ENCODE data around the gene TMEM178B. TPM values are rescaled to one million over a fixed set of nuclear protein-coding genes. Genes with fewer than 3 reads are reported as not detected.

The TMEM178B gene
- total and polyA plus RNA-seq, 2 of the 13 experiments (the other 11 are each of a cell fraction or from before 2014, with no cell fraction given), result 0.01 to 0.02 TPM

GRCh38 chr7:141344153-141344935 is 270.5 kb downstream of the TMEM178B start (continued):
- TF ChIP-seq SUZ12 (IDR thresholded peaks at IDR 0.05; ENCODE audit: low read depth, low read length), result no peak
- no peak for TF ChIP-seq SNAI1 (CRISPR knock-in tag; IDR thresholded peaks at IDR 0.05; ENCODE audit: borderline replicate concordance)
- TF ChIP-seq MLX (CRISPR knock-in tag; IDR thresholded peaks at IDR 0.05), result no peak
- TF ChIP-seq ZNF12 (CRISPR knock-in tag; IDR thresholded peaks at IDR 0.05), result no peak
- no peak for TF ChIP-seq ZC3H4 (CRISPR knock-in tag; IDR thresholded peaks at IDR 0.05; ENCODE audit: borderline replicate concordance)
- TF ChIP-seq PRDM10 (CRISPR knock-in tag; IDR thresholded peaks at IDR 0.05; ENCODE audit: low read depth), result no peak
- TF ChIP-seq ZNF564 (CRISPR knock-in tag; IDR thresholded peaks at IDR 0.05), result no peak

- no peak overlapping the region for H2AFZ ChIP-seq (ENCODE audit: low read length)
- H3K36me3 ChIP-seq (replicated peaks in 1 of 2; ENCODE audit: control insufficient read depth in 1 of 2, insufficient read depth in 2 of 2, low read length in 2 of 2), result no peaks in the 10 kb centered on the region
- H3K4me3 ChIP-seq (replicated peaks in 1 of 3; ENCODE audit: insufficient read depth in 1 of 3, low read depth in 2 of 3, low read length in 3 of 3), result no peak overlapping the region
- DNase-seq (ENCODE audit: low spot score), result no peak
- FAIRE-seq, result no peak
- no peak for ATAC-seq
- TF ChIP-seq TBP (CRISPR knock-in tag; IDR thresholded peaks at IDR 0.05), result no peak
- no peak for TF ChIP-seq U2AF1 (optimal IDR thresholded peaks at IDR 0.05; ENCODE audit: low read depth, low read length)
- TF ChIP-seq ZBTB7A (CRISPR knock-in tag; IDR thresholded peaks at IDR 0.05), result no peak
- no peak for TF ChIP-seq HNRNPLL (IDR thresholded peaks at IDR 0.05; ENCODE audit: low read depth, low read length, poor library complexity, severe bottlenecking)
- no peak for TF ChIP-seq USF2 (IDR thresholded peaks at IDR 0.05; ENCODE audit: low read depth, low read length)
- TF ChIP-seq USF2 (CRISPR knock-in tag; IDR thresholded peaks at IDR 0.05; ENCODE audit: borderline replicate concordance), result no peak
- ChIA-PET POLR2A (no interaction called here), CTCF (ENCODE audit: low intra/inter-chr PET ratio, low total read pairs) (no interaction called here)
- BruUV-seq (replicated peaks), result no TSS peak
- H3K79me2 ChIP-seq (ENCODE audit: insufficient read depth, low read length), result no peaks in the 10 kb centered on the region
- no peak overlapping the region for H3K4me2 ChIP-seq (ENCODE audit: low read depth, low read length)
- no peak overlapping the region for H3K9ac ChIP-seq (ENCODE audit: insufficient read depth, low read depth, low read length)
- intact Hi-C loops (cut with micrococcal nuclease; ENCODE audit: unreplicated experiment) (no loop called here), in situ Hi-C loops (cut with HindIII; ENCODE audit: extremely low pct_ligation_motif_present, low pct_unique_long_range_greater_than_20kb) (no loop called here)
- H4K20me1 ChIP-seq (ENCODE audit: insufficient read depth, low read length), result no peaks in the 10 kb centered on the region
- peaks cover 0 to 27% of the 10 kb centered on the region in 2 experiments; a peak in 3 of 5 replicates for H3K27me3 ChIP-seq (ENCODE audit: control insufficient read depth in 1 of 2, insufficient read depth in 2 of 2, low read length in 2 of 2)
- no peak overlapping the region for H3K27ac ChIP-seq (ENCODE audit: extremely low read length, insufficient read depth, low read length)
- 10% methylated on average over 7 of the region's 7 CpGs for WGBS (ENCODE audit: low lambda C conversion rate)
- no peaks in the 10 kb centered on the region for H3K4me1 ChIP-seq (ENCODE audit: insufficient read depth, low read length)
- no peaks in the 10 kb centered on the region for H3K9me3 ChIP-seq (ENCODE audit: low read length)
Measured at GRCh38 chr7:141348728-141349127, 274.9 kb downstream of the TMEM178B start.

All from HepG2 (cell line).